Uterus (tissue), 4 donors: ENCODE results near the gene PSTK. TPM values are rescaled to one million over a fixed set of nuclear protein-coding genes. Genes with fewer than 3 reads are reported as not detected.

Experiments
- DNase-seq, 2 donors: peaks; one replicate each; pipeline ENCODE4 v3.0.0-alpha.2; 2019 to 2020
- H3K27ac ChIP-seq, 2 donors: fragments of 200-600 bp; sonication (generic); 1 replicate in 1 of 2; 2 replicates in 1 of 2; pipeline ENCODE4 v1.5.1; 2016 to 2018
- H3K27me3 ChIP-seq, 2 donors: fragments of 200-600 bp; sonication (generic); one replicate each; pipeline ENCODE4 v1.5.1; 2018 to 2019; ENCODE audit warnings: control low read depth in 1 of 2
- H3K36me3 ChIP-seq, 2 donors: fragments of 200-600 bp; sonication (generic); one replicate each; pipeline ENCODE4 v1.5.1; 2019; ENCODE audit warnings: control low read depth in 1 of 2
- H3K4me1 ChIP-seq, 2 donors: fragments of 200-600 bp; sonication (generic); one replicate each; pipeline ENCODE4 v1.5.1; 2018 to 2019; ENCODE audit warnings: control low read depth in 1 of 2
- H3K4me3 ChIP-seq, 2 donors: fragments of 200-600 bp; sonication (generic); 1 replicate in 1 of 2; 2 replicates in 1 of 2; pipeline ENCODE4 v1.5.1; 2018 to 2019; ENCODE audit warnings: mild to moderate bottlenecking in 1 of 2
- H3K9me3 ChIP-seq, 2 donors: fragments of 200-600 bp; sonication (generic); one replicate each; pipeline ENCODE4 v1.5.1; 2019; ENCODE audit warnings: control low read depth in 1 of 2
- CTCF ChIP-seq, 4 experiments: fragments of 200-600 bp in 2 of 4; fragments of 450-650 bp in 2 of 4; sonication (generic) in 2 of 4; IDR thresholded peaks; one replicate each; pipeline ENCODE4 v1.5.1; 2016 to 2019; ENCODE audit warnings: antibody characterized with exemption in 4 of 4, mild to moderate bottlenecking in 2 of 4, moderate library complexity in 1 of 4
- POLR2A ChIP-seq, 2 donors: fragments of 450-650 bp; IDR thresholded peaks; one replicate each; pipeline ENCODE4 v1.6.1; 2016; ENCODE audit warnings: antibody characterized with exemption in 2 of 2, mild to moderate bottlenecking in 1 of 2, moderate library complexity in 1 of 2
- intact Hi-C: fragments of 100-400 bp; cut with DNase I; formaldehyde crosslinking; loops from one replicate; pipeline ENCODE4 v1.15.1; 2023; ENCODE audit warnings: low total_unique reads
- total RNA-seq, 4 donors: library from RNA; depleted of rRNA in 3 of 4; stranded (reverse); fragments of >200 nt in 3 of 4; gene quantifications; one replicate each; pipeline versions ENCODE4 v1.1.0 to v1.2.4, GENCODE V29; 2014 to 2023
- donor health status: DM: yes; HTN: yes; CAD: no.

The PSTK gene
- total RNA-seq, 4 donors from 2014 or later = 0.77 to 11.2 (median 2.1) TPM

GRCh38 chr10:122998360-122998917 lies 18.2 kb downstream of the PSTK start:
- H3K4me1 ChIP-seq = no peaks in the 10 kb centered on the region
- H3K27me3 ChIP-seq = no peaks in the 10 kb centered on the region
- no peak overlapping the region for H3K27ac ChIP-seq
- intact Hi-C loops = no loop called here
- no peak for DNase-seq
- H3K4me3 ChIP-seq = no peak overlapping the region
- TF ChIP-seq POLR2A (IDR thresholded peaks at IDR 0.05) = no peak
- TF ChIP-seq CTCF (IDR thresholded peaks at IDR 0.05) = no peak
- H3K36me3 ChIP-seq = no peaks in the 10 kb centered on the region
- no peaks in the 10 kb centered on the region for H3K9me3 ChIP-seq

GRCh38 chr10:122998934-122999333 lies 18.7 kb downstream of the PSTK start:
- TF ChIP-seq CTCF (IDR thresholded peaks at IDR 0.05) = no peak
- TF ChIP-seq POLR2A (IDR thresholded peaks at IDR 0.05) = no peak
- no peak for DNase-seq
- no peaks in the 10 kb centered on the region for H3K27me3 ChIP-seq
- no peaks in the 10 kb centered on the region for H3K36me3 ChIP-seq
- H3K4me3 ChIP-seq = no peak overlapping the region
- H3K27ac ChIP-seq = no peak overlapping the region
- H3K9me3 ChIP-seq = no peaks in the 10 kb centered on the region
- H3K4me1 ChIP-seq = no peaks in the 10 kb centered on the region
- intact Hi-C loops = no loop called here

GRCh38 chr10:122999347-122999746 lies 19.1 kb downstream of the PSTK start:
- no peak for DNase-seq
- H3K36me3 ChIP-seq = no peaks in the 10 kb centered on the region
- no peak for TF ChIP-seq POLR2A (IDR thresholded peaks at IDR 0.05)
- TF ChIP-seq CTCF (IDR thresholded peaks at IDR 0.05) = no peak
- H3K27me3 ChIP-seq = no peaks in the 10 kb centered on the region
- intact Hi-C loops = no loop called here
- no peaks in the 10 kb centered on the region for H3K4me1 ChIP-seq
- no peak overlapping the region for H3K4me3 ChIP-seq
- H3K27ac ChIP-seq = no peak overlapping the region
- no peaks in the 10 kb centered on the region for H3K9me3 ChIP-seq

GRCh38 chr10:123000155-123000554 lies 20.0 kb downstream of the PSTK start:
- no peaks in the 10 kb centered on the region for H3K27me3 ChIP-seq
- intact Hi-C loops = no loop called here
- H3K27ac ChIP-seq = no peak overlapping the region
- no peaks in the 10 kb centered on the region for H3K36me3 ChIP-seq
- TF ChIP-seq CTCF (IDR thresholded peaks at IDR 0.05) = no peak
- no peak for TF ChIP-seq POLR2A (IDR thresholded peaks at IDR 0.05)
- H3K4me3 ChIP-seq = no peak overlapping the region
- H3K4me1 ChIP-seq = no peaks in the 10 kb centered on the region
- no peak for DNase-seq
- no peaks in the 10 kb centered on the region for H3K9me3 ChIP-seq

- no peak overlapping the region for H3K27ac ChIP-seq
- H3K27me3 ChIP-seq = no peaks in the 10 kb centered on the region
- intact Hi-C loops = no loop called here
- no peaks in the 10 kb centered on the region for H3K9me3 ChIP-seq
- peaks cover 0 to 3% of the 10 kb centered on the region in 2 donors for H3K4me1 ChIP-seq
- DNase-seq = no peak
- TF ChIP-seq POLR2A (IDR thresholded peaks at IDR 0.05) (no peak), CTCF (IDR thresholded peaks at IDR 0.05) (no peak)
- H3K36me3 ChIP-seq = no peaks in the 10 kb centered on the region
- H3K4me3 ChIP-seq = no peak overlapping the region
These were observed 21.2 kb downstream of the PSTK start for GRCh38 chr10:123001370-123001769.
